Stimulated activated naive B cell treated with anti-CD40 and anti-IgM and Interleukin-4, amounts not matched to agents 10 μg/mL and 1 μg/mL and 100 μg/mL, for 72 hours (primary cell): ENCODE results near the gene GRHL3.

Source experiments
- ATAC-seq, 2 donors: fragments of 150-1000 bp; cut with Tn5 transposase; replicated peaks; 2 replicates each; pipeline ENCODE4 v1.10.0; 2021; ENCODE audit warnings: moderate library complexity in 1 of 2
- DNase-seq: peaks from one replicate; pipeline ENCODE4 v3.0.0; 2021
- H3K27ac Mint-ChIP-seq: one replicate; pipeline ENCODE4 v1.8.0; 2022; ENCODE audit warnings: mild to moderate bottlenecking, mixed read lengths
- H3K27me3 Mint-ChIP-seq, 2 donors: one replicate each; pipeline ENCODE4 v1.8.0; 2022; ENCODE audit warnings: mixed read lengths in 2 of 2
- H3K36me3 Mint-ChIP-seq, 2 donors: one replicate each; pipeline ENCODE4 v1.8.0; 2022; ENCODE audit warnings: mixed read lengths in 2 of 2, mild to moderate bottlenecking in 1 of 2
- H3K4me1 Mint-ChIP-seq, 2 donors: one replicate each; pipeline ENCODE4 v1.8.0; 2022; ENCODE audit warnings: mixed read lengths in 2 of 2, mild to moderate bottlenecking in 1 of 2
- H3K4me3 Mint-ChIP-seq, 2 donors: one replicate each; pipeline ENCODE4 v1.8.0; 2022; ENCODE audit warnings: mild to moderate bottlenecking in 2 of 2, mixed read lengths in 2 of 2, moderate library complexity in 1 of 2
- H3K9me3 Mint-ChIP-seq, 2 donors: one replicate each; pipeline ENCODE4 v1.8.0; 2022; ENCODE audit warnings: mixed read lengths in 2 of 2, mild to moderate bottlenecking in 1 of 2

Gene GRHL3

GRCh38 chr1:24386931-24387330 lies 67.8 kb downstream of the GRHL3 start:
- Mint-ChIP-seq H3K4me1 (peaks cover 18 to 38% of the 10 kb centered on the region in 2 donors), H3K27ac (no peak overlapping the region), H3K9me3 (no peaks in the 10 kb centered on the region), H3K27me3 (no peaks in the 10 kb centered on the region), H3K36me3 (peaks cover 3 to 9% of the 10 kb centered on the region in 2 donors), H3K4me3 (no peak overlapping the region)
- DNase-seq: no peak
- no peak for ATAC-seq

- Mint-ChIP-seq H3K27me3 (no peaks in the 10 kb centered on the region), H3K4me1 (peaks cover 24 to 46% of the 10 kb centered on the region in 2 donors)
Measured at GRCh38 chr1:24387636-24388175, 68.5 kb downstream of the GRHL3 start.

GRCh38 chr1:24388331-24388885 lies 69.3 kb downstream of the GRHL3 start:
- Mint-ChIP-seq H3K4me3 (no peak overlapping the region), H3K36me3 (peaks cover 3 to 7% of the 10 kb centered on the region in 2 donors), H3K9me3 (no peaks in the 10 kb centered on the region), H3K27ac (no peak overlapping the region), H3K27me3 (no peaks in the 10 kb centered on the region), H3K4me1 (peaks cover 26 to 53% of the 10 kb centered on the region in 2 donors)
- DNase-seq: no peak
- no peak for ATAC-seq

More at GRCh38 chr1:24387636-24388175, 68.5 kb downstream of the GRHL3 start:
- H3K9me3 Mint-ChIP-seq: no peaks in the 10 kb centered on the region
- H3K4me3 Mint-ChIP-seq: no peak overlapping the region
- DNase-seq: no peak
- H3K36me3 Mint-ChIP-seq: peaks cover 3 to 7% of the 10 kb centered on the region in 2 donors
- H3K27ac Mint-ChIP-seq: no peak overlapping the region
- ATAC-seq: no peak

- H3K36me3 Mint-ChIP-seq: peaks cover 3 to 4% of the 10 kb centered on the region in 2 donors
- no peaks in the 10 kb centered on the region for H3K27me3 Mint-ChIP-seq
- H3K27ac Mint-ChIP-seq: no peak overlapping the region
- no peak overlapping the region for H3K4me3 Mint-ChIP-seq
- no peaks in the 10 kb centered on the region for H3K9me3 Mint-ChIP-seq
- no peak for ATAC-seq
- DNase-seq: no peak
- peaks cover 23 to 51% of the 10 kb centered on the region in 2 donors for H3K4me1 Mint-ChIP-seq
Measured at GRCh38 chr1:24389231-24389678, 70.1 kb downstream of the GRHL3 start.

GRCh38 chr1:24390924-24391782 lies 72.0 kb downstream of the GRHL3 start:
- Mint-ChIP-seq H3K4me3 (peak overlapping the region; percentile 81 to 82), H3K9me3 (no peaks in the 10 kb centered on the region), H3K27ac (peak overlapping the region; percentile 96), H3K27me3 (no peaks in the 10 kb centered on the region), H3K36me3 (peaks cover 2 to 3% of the 10 kb centered on the region in 2 donors), H3K4me1 (peaks cover 13 to 34% of the 10 kb centered on the region in 2 donors)
- DNase-seq: peak; percentile 63
- peak; percentile 77 to 80 for ATAC-seq

- Mint-ChIP-seq H3K27ac (peak overlapping the region; percentile 96), H3K36me3 (peaks cover 1 to 3% of the 10 kb centered on the region in 2 donors), H3K4me3 (peak overlapping the region; percentile 81 to 82), H3K27me3 (no peaks in the 10 kb centered on the region), H3K9me3 (no peaks in the 10 kb centered on the region), H3K4me1 (peaks cover 11 to 27% of the 10 kb centered on the region in 2 donors)
- DNase-seq (peak; percentile 50), ATAC-seq (peak; percentile 78 to 80)
Measured at GRCh38 chr1:24391882-24392603, 72.9 kb downstream of the GRHL3 start.

- H3K4me1 Mint-ChIP-seq: peaks cover 11 to 27% of the 10 kb centered on the region in 2 donors
- H3K27me3 Mint-ChIP-seq: no peaks in the 10 kb centered on the region
- H3K36me3 Mint-ChIP-seq: peaks cover 0 to 3% of the 10 kb centered on the region in 2 donors
- no peaks in the 10 kb centered on the region for H3K9me3 Mint-ChIP-seq
- H3K4me3 Mint-ChIP-seq: peak overlapping the region; percentile 81 to 82
- ATAC-seq (peak in 1 of 2 donors; percentile 3), DNase-seq (no peak)
- H3K27ac Mint-ChIP-seq: peak overlapping the region; percentile 96
Measured at GRCh38 chr1:24392604-24392946, 73.4 kb downstream of the GRHL3 start.

GRCh38 chr1:24392982-24393650 lies 74.0 kb downstream of the GRHL3 start:
- no peaks in the 10 kb centered on the region for H3K27me3 Mint-ChIP-seq
- H3K27ac Mint-ChIP-seq: peak overlapping the region; percentile 96
- no peak for DNase-seq
- H3K4me1 Mint-ChIP-seq: peaks cover 11 to 27% of the 10 kb centered on the region in 2 donors
- H3K36me3 Mint-ChIP-seq: peaks cover 0 to 3% of the 10 kb centered on the region in 2 donors
- H3K9me3 Mint-ChIP-seq: no peaks in the 10 kb centered on the region
- no peak overlapping the region for H3K4me3 Mint-ChIP-seq
- peak in 1 of 2 donors; percentile 29 for ATAC-seq

- Mint-ChIP-seq H3K27me3 (no peaks in the 10 kb centered on the region), H3K27ac (no peak overlapping the region), H3K36me3 (peaks cover 0 to 3% of the 10 kb centered on the region in 2 donors), H3K4me3 (no peak overlapping the region), H3K9me3 (no peaks in the 10 kb centered on the region), H3K4me1 (peaks cover 11 to 27% of the 10 kb centered on the region in 2 donors)
- no peak for DNase-seq
- no peak for ATAC-seq
Measured at GRCh38 chr1:24393892-24394291, 74.7 kb downstream of the GRHL3 start.

GRCh38 chr1:24400065-24400464 lies 80.9 kb downstream of the GRHL3 start:
- Mint-ChIP-seq H3K9me3 (no peaks in the 10 kb centered on the region), H3K27ac (no peak overlapping the region), H3K4me3 (no peak overlapping the region), H3K36me3 (no peaks in the 10 kb centered on the region), H3K27me3 (no peaks in the 10 kb centered on the region), H3K4me1 (peaks cover 0 to 7% of the 10 kb centered on the region in 2 donors)
- no peak for ATAC-seq
- no peak for DNase-seq

GRCh38 chr1:24403806-24404205 lies 84.6 kb downstream of the GRHL3 start:
- H3K36me3 Mint-ChIP-seq: no peaks in the 10 kb centered on the region
- no peak overlapping the region for H3K27ac Mint-ChIP-seq
- H3K4me1 Mint-ChIP-seq: peaks cover 3 to 7% of the 10 kb centered on the region in 2 donors
- ATAC-seq (no peak), DNase-seq (no peak)
- H3K27me3 Mint-ChIP-seq: no peaks in the 10 kb centered on the region
- H3K9me3 Mint-ChIP-seq: no peaks in the 10 kb centered on the region
- H3K4me3 Mint-ChIP-seq: no peak overlapping the region
